ENCODE measurements around the gene DENND2D. TPM values are rescaled to one million over a fixed set of nuclear protein-coding genes. Genes with fewer than 3 reads are reported as not detected.

DENND2D gene
- total RNA-seq, 1 donor from 2014 or later, result 0.18 TPM

GRCh38 chr1:111223126-111223685 lies 22.8 kb upstream of the DENND2D start:
- Histone ChIP-seq H3K4me2 (ENCODE audit: low read length) (no peak overlapping the region), H3K9me3 (ENCODE audit: insufficient read depth, low read depth, low read length) (no peaks in the 10 kb centered on the region), H3K36me3 (ENCODE audit: insufficient read depth, low read length) (no peaks in the 10 kb centered on the region), H3K27ac (ENCODE audit: low read depth, low read length) (no peak overlapping the region), H2AFZ (ENCODE audit: low read depth, low read length) (no peak overlapping the region), H3K4me1 (ENCODE audit: insufficient read depth, low read length) (peaks cover 24% of the 10 kb centered on the region), H3K27me3 (ENCODE audit: insufficient read depth, low read length) (no peaks in the 10 kb centered on the region), H4K20me1 (ENCODE audit: insufficient read depth, low read length) (no peaks in the 10 kb centered on the region), H3K4me3 (ENCODE audit: insufficient read depth, low read depth, low read length) (no peak overlapping the region), H3K9ac (ENCODE audit: low read length) (no peak overlapping the region), H3K79me2 (ENCODE audit: insufficient read depth, low read length) (no peaks in the 10 kb centered on the region)
- peak overlapping the region; percentile 72 for H3K27ac Mint-ChIP-seq (ENCODE audit: unreplicated experiment)
- H3K36me3 Mint-ChIP-seq (ENCODE audit: low read depth, unreplicated experiment), result no peaks in the 10 kb centered on the region
- no peak for TF ChIP-seq CTCF (IDR thresholded peaks at IDR 0.05; ENCODE audit: insufficient read depth, low read depth, low read length)
- no peak for TF ChIP-seq EZH2 (IDR thresholded peaks at IDR 0.05; ENCODE audit: insufficient read depth, low read length)
- no peaks in the 10 kb centered on the region for H3K27me3 Mint-ChIP-seq (ENCODE audit: low read depth, unreplicated experiment)
- no peak for DNase-seq (ENCODE audit: low read depth)
- no peaks in the 10 kb centered on the region for H3K9me3 Mint-ChIP-seq (ENCODE audit: unreplicated experiment)
- no peak overlapping the region for H3K4me3 Mint-ChIP-seq (ENCODE audit: unreplicated experiment)
- H3K4me1 Mint-ChIP-seq (ENCODE audit: low read depth, unreplicated experiment), result peaks cover 38% of the 10 kb centered on the region
- FAIRE-seq, result no peak

- Histone ChIP-seq H3K4me2 (ENCODE audit: low read length) (no peak overlapping the region), H3K4me3 (ENCODE audit: insufficient read depth, low read depth, low read length) (no peak overlapping the region), H4K20me1 (ENCODE audit: insufficient read depth, low read length) (no peaks in the 10 kb centered on the region), H3K36me3 (ENCODE audit: insufficient read depth, low read length) (no peaks in the 10 kb centered on the region), H3K27me3 (ENCODE audit: insufficient read depth, low read length) (peaks cover under 1% of the 10 kb centered on the region), H3K9ac (ENCODE audit: low read length) (no peak overlapping the region), H3K79me2 (ENCODE audit: insufficient read depth, low read length) (no peaks in the 10 kb centered on the region), H3K27ac (ENCODE audit: low read depth, low read length) (no peak overlapping the region), H2AFZ (ENCODE audit: low read depth, low read length) (no peak overlapping the region), H3K4me1 (ENCODE audit: insufficient read depth, low read length) (peaks cover 17% of the 10 kb centered on the region), H3K9me3 (ENCODE audit: insufficient read depth, low read depth, low read length) (no peaks in the 10 kb centered on the region)
- Mint-ChIP-seq H3K27ac (ENCODE audit: unreplicated experiment) (peak overlapping the region; percentile 72), H3K36me3 (ENCODE audit: low read depth, unreplicated experiment) (no peaks in the 10 kb centered on the region), H3K9me3 (ENCODE audit: unreplicated experiment) (no peaks in the 10 kb centered on the region), H3K4me3 (ENCODE audit: unreplicated experiment) (no peak overlapping the region), H3K27me3 (ENCODE audit: low read depth, unreplicated experiment) (no peaks in the 10 kb centered on the region), H3K4me1 (ENCODE audit: low read depth, unreplicated experiment) (peaks cover 31% of the 10 kb centered on the region)
- TF ChIP-seq EZH2 (IDR thresholded peaks at IDR 0.05; ENCODE audit: insufficient read depth, low read length) (no peak), CTCF (IDR thresholded peaks at IDR 0.05; ENCODE audit: insufficient read depth, low read depth, low read length) (peak; percentile 76)
- FAIRE-seq, result no peak
- no peak for DNase-seq (ENCODE audit: low read depth)
Measured at GRCh38 chr1:111222308-111223125, 22.1 kb upstream of the DENND2D start.

All from astrocyte (in vitro differentiated cells and primary cell).